Coronary artery (tissue), 2 donors: Measurements from ENCODE around the gene MAGI2.

Source experiments
- DNase-seq: peaks from one replicate; pipeline ENCODE4 v3.0.0-alpha.2; 2017; ENCODE audit warnings: low spot score
- H3K27ac ChIP-seq, 2 donors: fragments of 200-600 bp; sonication (generic); one replicate each; pipeline ENCODE4 v1.5.1; 2016 to 2019
- H3K4me3 ChIP-seq: fragments of 200-600 bp; sonication (generic); 2 replicates; pipeline ENCODE4 v1.5.1; 2016; ENCODE audit warnings: mild to moderate bottlenecking, moderate library complexity
- CTCF ChIP-seq: fragments of 200-600 bp; sonication (generic); IDR thresholded peaks from one replicate; pipeline ENCODE4 v1.5.1; 2019; ENCODE audit warnings: antibody characterized with exemption

MAGI2 gene

GRCh38 chr7:79221211-79221610 lies 232.3 kb downstream of the MAGI2 start:
- H3K27ac ChIP-seq, result no peak overlapping the region
- DNase-seq, result no peak
- no peak for TF ChIP-seq CTCF
- H3K4me3 ChIP-seq, result no peak overlapping the region

- no peak for DNase-seq
- Histone ChIP-seq H3K27ac (no peak overlapping the region), H3K4me3 (no peak overlapping the region)
- TF ChIP-seq CTCF, result no peak
Observed at GRCh38 chr7:79217976-79218626, 235.4 kb downstream of the MAGI2 start.

GRCh38 chr7:79217468-79217867 lies 236.0 kb downstream of the MAGI2 start:
- no peak overlapping the region for H3K4me3 ChIP-seq
- no peak for DNase-seq
- TF ChIP-seq CTCF, result no peak
- H3K27ac ChIP-seq, result no peak overlapping the region

GRCh38 chr7:79216236-79216635 lies 237.2 kb downstream of the MAGI2 start:
- no peak for TF ChIP-seq CTCF
- Histone ChIP-seq H3K27ac (no peak overlapping the region), H3K4me3 (no peak overlapping the region)
- no peak for DNase-seq

- no peak overlapping the region for H3K27ac ChIP-seq
- no peak overlapping the region for H3K4me3 ChIP-seq
- TF ChIP-seq CTCF, result no peak
- no peak for DNase-seq
Observed at GRCh38 chr7:79212334-79212733, 241.1 kb downstream of the MAGI2 start.

GRCh38 chr7:79211724-79212123 lies 241.7 kb downstream of the MAGI2 start:
- TF ChIP-seq CTCF, result no peak
- Histone ChIP-seq H3K27ac (no peak overlapping the region), H3K4me3 (no peak overlapping the region)
- DNase-seq, result no peak

- Histone ChIP-seq H3K27ac (no peak overlapping the region), H3K4me3 (no peak overlapping the region)
- no peak for DNase-seq
- no peak for TF ChIP-seq CTCF
Observed at GRCh38 chr7:79199961-79200360, 253.5 kb downstream of the MAGI2 start.
